ENCODE results near the gene AKAP12.

- TF ChIP-seq CTCF (IDR thresholded peaks at IDR 0.05) (no peak), POLR2AphosphoS5 (IDR thresholded peaks at IDR 0.05) (no peak)
Observed at GRCh38 chr6:151320140-151320539, 80.4 kb downstream of the AKAP12 start.
